Activated CD8-positive, alpha-beta T cell treated with anti-CD3 and anti-CD28 coated beads for 36 hours (primary cell): ENCODE measurements around the gene NRG3. TPM values are rescaled to one million over a fixed set of nuclear protein-coding genes. Genes with fewer than 3 reads are reported as not detected.

Source experiments
- ATAC-seq: fragments of 200-7000 bp; cut with Tn5 transposase; one replicate; pipeline ENCODE4 v1.10.0; 2021; ENCODE audit warnings: mild to moderate bottlenecking, moderate library complexity
- CTCF ChIA-PET: fragments of 350-600 bp; sonication (Branson Sonifier 250); formaldehyde crosslinking; loops from one replicate; lab custom pipeline; 2021; ENCODE audit warnings: antibody characterized with exemption; lab: Charles Lee
- POLR2A ChIA-PET: fragments of 350-600 bp; sonication (Branson Sonifier 250); formaldehyde crosslinking; loops from one replicate; lab custom pipeline; 2021; ENCODE audit warnings: antibody characterized with exemption; lab: Charles Lee
- DNase-seq: peaks from one replicate; pipeline ENCODE4 v3.0.0-alpha.2; 2020
- H3K27ac Mint-ChIP-seq: one replicate; pipeline ENCODE4 v1.8.0; 2021; ENCODE audit warnings: mild to moderate bottlenecking, mixed read lengths
- H3K27me3 Mint-ChIP-seq: one replicate; pipeline ENCODE4 v1.8.0; 2021; ENCODE audit warnings: mixed read lengths
- H3K36me3 Mint-ChIP-seq: one replicate; pipeline ENCODE4 v1.8.0; 2021; ENCODE audit warnings: low read depth, mixed read lengths
- H3K4me1 Mint-ChIP-seq: one replicate; pipeline ENCODE4 v1.8.0; 2021; ENCODE audit warnings: low read depth, mixed read lengths
- H3K4me3 Mint-ChIP-seq: one replicate; pipeline ENCODE4 v1.8.0; 2021; ENCODE audit warnings: mild to moderate bottlenecking, moderate library complexity, mixed read lengths
- H3K9me3 Mint-ChIP-seq: one replicate; pipeline ENCODE4 v1.8.0; 2021; ENCODE audit warnings: mixed read lengths
- CTCF ChIP-seq: fragments of 200-600 bp; IDR thresholded peaks from one replicate; pipeline ENCODE4 v1.8.0; 2022; ENCODE audit warnings: antibody characterized with exemption, mild to moderate bottlenecking
- intact Hi-C: fragments of 100-400 bp; cut with micrococcal nuclease; formaldehyde crosslinking; loops from one replicate; pipeline ENCODE4 v1.10.0; 2022
- total RNA-seq, 2 experiments: library from RNA; stranded (reverse); gene quantifications; one replicate each; pipeline ENCODE4 v1.2.3, GENCODE V29; 2021

NRG3 gene
- total RNA-seq, 2 experiments from 2014 or later = not detected

GRCh38 chr10:82440775-82441174, 565.8 kb downstream of the NRG3 start:
- Mint-ChIP-seq H3K27me3 (no peaks in the 10 kb centered on the region), H3K4me3 (no peak overlapping the region), H3K27ac (no peak overlapping the region), H3K9me3 (no peaks in the 10 kb centered on the region), H3K4me1 (no peaks in the 10 kb centered on the region), H3K36me3 (no peaks in the 10 kb centered on the region)
- ATAC-seq (no peak), DNase-seq (no peak)
- ChIA-PET CTCF (no interaction called here), POLR2A (no interaction called here)
- intact Hi-C loops = no loop called here
- no peak for TF ChIP-seq CTCF

- DNase-seq (no peak), ATAC-seq (no peak)
- H3K36me3 Mint-ChIP-seq = no peaks in the 10 kb centered on the region
- no peak overlapping the region for H3K27ac Mint-ChIP-seq
- no peaks in the 10 kb centered on the region for H3K27me3 Mint-ChIP-seq
- CTCF ChIA-PET = no interaction called here
- intact Hi-C loops = no loop called here
- H3K9me3 Mint-ChIP-seq = peaks cover 4% of the 10 kb centered on the region
- H3K4me1 Mint-ChIP-seq = no peaks in the 10 kb centered on the region
- TF ChIP-seq CTCF = no peak
- POLR2A ChIA-PET = no interaction called here
- no peak overlapping the region for H3K4me3 Mint-ChIP-seq
These were observed 577.1 kb downstream of the NRG3 start for GRCh38 chr10:82452046-82452445.

- Mint-ChIP-seq H3K27me3 (no peaks in the 10 kb centered on the region), H3K27ac (no peak overlapping the region), H3K4me3 (no peak overlapping the region), H3K36me3 (no peaks in the 10 kb centered on the region), H3K9me3 (peaks cover 4% of the 10 kb centered on the region), H3K4me1 (no peaks in the 10 kb centered on the region)
- DNase-seq (no peak), ATAC-seq (no peak)
- TF ChIP-seq CTCF = no peak
- POLR2A ChIA-PET = no interaction called here
- CTCF ChIA-PET = no interaction called here
- intact Hi-C loops = no loop called here
These were observed 577.7 kb downstream of the NRG3 start for GRCh38 chr10:82452676-82453075.

- H3K4me1 Mint-ChIP-seq = no peaks in the 10 kb centered on the region
- no peaks in the 10 kb centered on the region for H3K36me3 Mint-ChIP-seq
- H3K27me3 Mint-ChIP-seq = no peaks in the 10 kb centered on the region
- H3K27ac Mint-ChIP-seq = no peak overlapping the region
- ChIA-PET POLR2A (no interaction called here), CTCF (no interaction called here)
- ATAC-seq (no peak), DNase-seq (no peak)
- intact Hi-C loops = no loop called here
- H3K4me3 Mint-ChIP-seq = no peak overlapping the region
- H3K9me3 Mint-ChIP-seq = peaks cover 4% of the 10 kb centered on the region
- TF ChIP-seq CTCF = no peak
These were observed 578.8 kb downstream of the NRG3 start for GRCh38 chr10:82453678-82454293.

- POLR2A ChIA-PET = no interaction called here
- H3K9me3 Mint-ChIP-seq = peaks cover 1% of the 10 kb centered on the region
- no peak overlapping the region for H3K4me3 Mint-ChIP-seq
- no peak for DNase-seq
- ATAC-seq = no peak
- intact Hi-C loops = no loop called here
- CTCF ChIA-PET = no interaction called here
- no peaks in the 10 kb centered on the region for H3K4me1 Mint-ChIP-seq
- no peaks in the 10 kb centered on the region for H3K36me3 Mint-ChIP-seq
- no peak for TF ChIP-seq CTCF
- H3K27me3 Mint-ChIP-seq = no peaks in the 10 kb centered on the region
- no peak overlapping the region for H3K27ac Mint-ChIP-seq
These were observed 588.0 kb downstream of the NRG3 start for GRCh38 chr10:82462910-82463551.
